ENCODE data around the gene ACVR1B. TPM values are rescaled to one million over a fixed set of nuclear protein-coding genes. Genes with fewer than 3 reads are reported as not detected.

ACVR1B gene
- total and polyA plus RNA-seq, 9 of the 15 experiments (the other 6 are each of a cell fraction or from before 2014, with no cell fraction given): 0.97 to 15.1 (median 6.8) TPM

GRCh38 chr12:52023182-52023975 lies 71.9 kb downstream of the ACVR1B start (continued):
- 0 out of 2 replicates have a peak, but pooled peaks have one; percentile 18 for TF ChIP-seq NKRF (IDR thresholded peaks at IDR 0.05; ENCODE audit: borderline replicate concordance)
- TF ChIP-seq JUNB (CRISPR knock-in tag; conservative IDR thresholded peaks at IDR 0.05): no peak
- no peak for TF ChIP-seq PHTF2 (CRISPR knock-in tag; IDR thresholded peaks at IDR 0.05)
- TF ChIP-seq RREB1 (CRISPR knock-in tag; IDR thresholded peaks at IDR 0.05): no peak
- TF ChIP-seq SRSF3 (IDR thresholded peaks at IDR 0.05; ENCODE audit: insufficient read depth, low read length): no peak
- TF ChIP-seq PHF20 (IDR thresholded peaks at IDR 0.05; ENCODE audit: partially characterized antibody): peak; percentile 23
- TF ChIP-seq ZNF512 (tag; IDR thresholded peaks at IDR 0.05): no peak
- TF ChIP-seq RAD51 (IDR thresholded peaks at IDR 0.05; ENCODE audit: borderline replicate concordance, low read depth): no peak
- TF ChIP-seq ESRRB (CRISPR knock-in tag; IDR thresholded peaks at IDR 0.05; ENCODE audit: borderline replicate concordance): no peak
- no peak for TF ChIP-seq SRSF1 (IDR thresholded peaks at IDR 0.05; ENCODE audit: low read depth, low read length)
- no peak for TF ChIP-seq RFX7 (CRISPR knock-in tag; IDR thresholded peaks at IDR 0.05)
- TF ChIP-seq ZC3H11A (IDR thresholded peaks at IDR 0.05; ENCODE audit: low read depth, low read length): no peak
- peak; percentile 74 for TF ChIP-seq EGR1 (conservative IDR thresholded peaks at IDR 0.05)
- TF ChIP-seq MCM2 (IDR thresholded peaks at IDR 0.05; ENCODE audit: low read depth): no peak
- TF ChIP-seq ZNF740 (CRISPR knock-in tag; IDR thresholded peaks at IDR 0.05): no peak
- TF ChIP-seq ZNF740 (tag; IDR thresholded peaks at IDR 0.05): no peak
- no peak for TF ChIP-seq JUN (IDR thresholded peaks at IDR 0.05; ENCODE audit: borderline replicate concordance, low read depth, low read length)
- TF ChIP-seq JUN (CRISPR knock-in tag; IDR thresholded peaks at IDR 0.05; ENCODE audit: borderline replicate concordance): no peak
